Inflammatory macrophage treated with lipopolysaccharide for 4 hours (primary cell): ENCODE results near the gene CTSH.

Experiments used
- DNase-seq: peaks from one replicate; pipeline ENCODE4 v3.0.0-alpha.2; 2020

Gene CTSH

GRCh38 chr15:78977591-78978347 is 32.9 kb upstream of the CTSH start:
- DNase-seq = no peak

GRCh38 chr15:78977091-78977571 is 32.3 kb upstream of the CTSH start:
- DNase-seq = peak; percentile 69

GRCh38 chr15:78976691-78977090 is 31.8 kb upstream of the CTSH start:
- DNase-seq = no peak

- no peak for DNase-seq
Observed at GRCh38 chr15:78974272-78974918, 29.5 kb upstream of the CTSH start.

- no peak for DNase-seq
Observed at GRCh38 chr15:78969687-78970349, 25.0 kb upstream of the CTSH start.

GRCh38 chr15:78968539-78969271 is 23.9 kb upstream of the CTSH start:
- DNase-seq = no peak

GRCh38 chr15:78968114-78968513 is 23.3 kb upstream of the CTSH start:
- no peak for DNase-seq

GRCh38 chr15:78960308-78960707 is 15.5 kb upstream of the CTSH start:
- DNase-seq = no peak

- no peak for DNase-seq
Observed at GRCh38 chr15:78959360-78959759, 14.5 kb upstream of the CTSH start.

GRCh38 chr15:78957416-78958093 is 12.7 kb upstream of the CTSH start:
- DNase-seq = no peak

- no peak for DNase-seq
Observed at GRCh38 chr15:78956937-78957336, 12.1 kb upstream of the CTSH start.

GRCh38 chr15:78955355-78955754 is 10.5 kb upstream of the CTSH start:
- no peak for DNase-seq

- DNase-seq = no peak
Observed at GRCh38 chr15:78951841-78952238, 7.0 kb upstream of the CTSH start.

GRCh38 chr15:78950902-78951840 is 6.3 kb upstream of the CTSH start:
- peak; percentile 9 for DNase-seq

GRCh38 chr15:78950343-78950742 is 5.5 kb upstream of the CTSH start:
- DNase-seq = no peak

GRCh38 chr15:78949461-78949860 is 4.6 kb upstream of the CTSH start:
- no peak for DNase-seq

GRCh38 chr15:78947506-78947905 is 2.7 kb upstream of the CTSH start:
- DNase-seq = no peak

GRCh38 chr15:78946493-78946892 is 1.6 kb upstream of the CTSH start:
- DNase-seq = no peak

- peak; percentile 10 for DNase-seq
Observed at GRCh38 chr15:78944202-78944625, 632 bp downstream of the CTSH start.

GRCh38 chr15:78943692-78944091 is 1.2 kb downstream of the CTSH start:
- no peak for DNase-seq

- no peak for DNase-seq
Observed at GRCh38 chr15:78942741-78943140, 2.1 kb downstream of the CTSH start.
